Astrocyte of the cerebellum (primary cell): Measurements from ENCODE around the gene ZFP36L2.

ENCODE experiments used
- DNase-seq: peaks from one replicate; pipeline ENCODE4 v3.0.0-alpha.2; 2011; ENCODE audit warnings: low read depth
- H3K4me3 ChIP-seq: 2 replicates; pipeline ENCODE4 v1.5.1; 2011; ENCODE audit warnings: mild to moderate bottlenecking, low read depth, low read length, moderate library complexity
- CTCF ChIP-seq: IDR thresholded peaks from 2 replicates; pipeline ENCODE4 v1.5.1; 2012; ENCODE audit warnings: low read length, low read depth, moderate library complexity, mild to moderate bottlenecking; ENCODE audit errors: missing control alignments
- in situ Hi-C: cut with HindIII; loops from 2 replicates; pipeline ENCODE4 v1.10.0; 2017; ENCODE audit warnings: low sequenced_read_pairs

ZFP36L2 gene

GRCh38 chr2:43174368-43174916 is 52.0 kb downstream of the ZFP36L2 start:
- DNase-seq = no peak
- in situ Hi-C loops = no loop called here
- no peak overlapping the region for H3K4me3 ChIP-seq
- TF ChIP-seq CTCF = no peak
